NCI-H2107 (cell line): ENCODE results near the gene NAA10.

Experiments used
- DNase-seq: peaks from one replicate; lab custom pipeline; 2025; lab: John Stamatoyannopoulos, UW

The NAA10 gene

DNA sequence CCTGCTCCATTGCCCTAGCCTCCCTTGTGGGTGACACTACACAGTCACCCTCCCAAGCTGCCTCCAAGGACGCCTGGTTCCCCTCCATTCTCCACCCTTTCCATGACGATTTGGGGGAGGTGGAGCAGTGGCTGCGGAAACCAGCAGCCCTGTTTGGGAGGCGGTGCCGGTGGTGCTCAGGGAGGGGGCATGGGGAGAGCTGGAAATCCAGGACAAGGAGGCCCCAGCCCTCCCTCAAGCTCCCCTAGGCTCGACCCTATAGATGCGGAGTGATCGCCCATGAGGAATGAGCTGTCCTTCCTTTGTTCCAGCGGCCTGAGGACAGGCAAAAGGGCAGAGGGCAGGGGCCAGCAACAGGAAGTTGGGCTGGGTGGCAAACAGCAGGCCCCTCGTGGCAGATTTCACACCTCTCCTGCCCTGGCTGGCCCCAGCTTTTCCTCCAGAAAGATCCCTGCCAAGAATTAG lies 13.2 kb upstream of the NAA10 start:
- no peak for DNase-seq

DNA sequence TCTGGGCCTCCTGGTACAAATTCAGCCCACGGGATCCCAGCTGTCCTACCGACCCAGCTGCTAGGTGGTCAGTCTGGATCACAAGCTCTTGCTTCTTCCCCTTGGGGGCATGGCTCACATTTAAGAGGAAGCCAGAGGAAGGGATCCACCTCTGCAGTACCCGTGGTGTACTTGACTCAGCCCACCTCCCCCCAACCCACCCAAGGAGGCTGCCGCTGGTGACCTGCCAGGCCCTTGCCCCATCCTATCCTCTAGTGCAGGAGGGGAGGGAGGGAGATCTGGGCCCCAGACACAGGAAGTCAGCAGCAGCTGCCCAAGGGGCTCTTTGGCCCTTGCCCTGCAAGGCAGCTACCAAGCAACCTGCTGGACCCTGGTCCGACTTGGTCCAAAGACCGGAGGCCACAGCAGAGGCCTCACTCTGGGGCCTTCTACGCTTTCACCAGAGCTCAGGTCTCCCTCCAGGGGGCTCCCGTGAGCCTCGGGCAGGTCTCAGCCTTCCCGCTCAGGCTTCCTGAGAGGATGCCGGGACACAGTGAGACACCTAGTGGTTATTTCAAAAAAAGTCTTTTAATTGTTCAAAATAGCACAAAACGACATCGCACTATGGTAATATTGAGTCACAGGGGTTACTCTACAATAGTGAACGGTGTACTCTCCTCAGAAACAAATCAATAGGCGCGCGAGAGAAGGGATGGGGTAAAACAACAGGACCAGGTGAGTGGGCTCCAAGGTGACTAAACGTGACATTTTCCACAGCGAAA lies 12.4 kb upstream of the NAA10 start:
- DNase-seq: peak; percentile 56

DNA sequence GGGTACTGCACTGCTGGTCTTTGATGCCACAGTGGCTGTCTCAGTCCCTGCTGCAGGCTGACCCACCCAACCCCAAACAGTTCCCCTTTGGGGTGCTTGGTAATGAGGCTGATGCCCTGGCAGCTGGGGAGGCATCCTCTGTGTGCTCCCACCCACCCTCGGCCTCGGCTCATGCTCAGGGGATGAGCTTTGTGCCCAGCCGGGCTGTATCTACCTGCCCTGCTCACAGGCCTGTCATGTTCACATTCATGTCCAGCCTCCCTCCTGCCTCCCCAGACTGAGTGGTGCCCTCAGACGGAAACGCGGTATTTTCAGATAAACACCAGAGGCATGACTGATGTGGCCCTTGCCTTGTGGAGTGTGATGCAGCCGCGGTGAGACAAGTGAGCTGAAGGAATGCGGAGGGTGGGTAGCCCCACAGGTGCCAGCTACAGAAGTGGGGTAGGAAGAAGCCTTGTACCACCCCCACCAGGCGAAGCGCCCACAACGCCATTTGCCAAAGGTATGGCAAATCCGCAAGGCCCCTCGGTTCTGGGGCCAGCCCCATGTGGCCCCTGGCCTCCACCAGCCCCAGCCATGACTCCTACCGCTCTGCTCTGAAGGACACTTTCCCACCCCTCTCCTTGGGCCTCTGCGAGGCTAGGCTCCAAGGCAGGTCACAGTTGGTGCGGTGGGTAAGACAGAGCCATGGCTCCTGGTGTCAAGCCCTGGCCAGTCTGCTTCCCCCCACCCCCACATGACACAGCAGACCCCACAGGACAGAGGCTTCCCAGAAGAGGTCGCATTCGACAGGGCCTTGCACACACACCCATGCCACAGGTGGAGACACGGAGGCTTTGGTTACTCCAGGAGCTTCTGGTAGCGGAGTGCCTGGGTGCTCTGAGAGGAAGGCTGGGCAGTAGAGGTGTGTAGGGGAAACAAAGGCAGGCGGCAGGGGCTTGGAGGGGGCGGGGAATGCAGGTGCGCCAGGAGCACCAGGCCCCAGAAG lies 11.4 kb upstream of the NAA10 start:
- no peak for DNase-seq

DNA sequence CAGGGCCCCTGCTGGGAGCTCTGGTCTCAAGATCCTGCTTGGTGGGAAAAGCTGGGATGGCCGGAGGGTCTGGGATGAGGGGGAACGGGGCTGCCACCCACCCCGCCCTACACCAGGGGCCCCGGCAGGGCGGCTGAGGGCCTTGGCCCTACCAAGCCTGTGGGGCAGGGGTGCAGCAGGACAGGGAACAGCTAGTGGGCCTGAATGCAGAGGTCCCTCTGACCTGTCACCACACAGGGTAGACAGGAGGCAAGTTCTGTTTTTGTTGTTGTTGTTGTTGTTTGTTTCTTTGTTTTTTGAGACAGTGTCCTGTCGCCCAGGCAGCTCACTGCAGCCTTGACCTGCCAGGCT lies 9.9 kb upstream of the NAA10 start:
- no peak for DNase-seq

DNA sequence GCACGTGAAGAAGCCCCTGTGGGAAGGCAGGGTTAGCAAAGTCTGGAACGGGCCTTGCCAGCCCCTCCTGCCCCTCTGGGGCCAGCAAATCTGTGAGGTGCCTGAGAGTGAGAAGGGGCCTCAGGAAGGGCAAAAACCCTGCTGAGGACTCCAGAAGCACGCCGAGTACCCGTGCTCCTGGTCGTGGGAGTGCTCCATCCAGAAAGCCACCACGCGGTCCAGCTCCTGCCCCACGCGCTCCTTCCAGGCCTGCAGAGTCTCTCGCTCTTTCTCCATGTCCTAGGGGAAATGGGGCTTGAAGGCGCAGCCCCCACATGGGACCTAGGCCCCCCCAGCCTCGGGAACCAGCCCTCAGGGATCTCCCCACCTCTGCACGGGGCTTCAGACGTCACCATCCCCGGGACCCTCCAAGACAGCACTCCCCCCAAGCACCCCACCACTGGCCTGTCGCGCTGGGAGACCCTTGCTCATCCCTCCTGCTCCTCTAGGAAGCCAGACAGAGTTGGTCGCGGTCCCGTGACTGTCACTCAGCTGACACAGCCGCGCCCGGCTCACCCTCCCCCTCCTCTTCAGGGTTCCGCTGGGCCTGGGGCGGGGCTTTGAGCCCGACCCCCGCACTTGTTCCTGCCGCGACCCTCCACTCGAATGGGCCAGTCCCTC lies 9.4 kb upstream of the NAA10 start, which contains the start of gene RENBP:
Gene RENBP (minus strand): TSS at position 504 of the 660 bp plus-strand sequence. CDS start 33 bp downstream, at position 471.
- DNase-seq: no peak

DNA sequence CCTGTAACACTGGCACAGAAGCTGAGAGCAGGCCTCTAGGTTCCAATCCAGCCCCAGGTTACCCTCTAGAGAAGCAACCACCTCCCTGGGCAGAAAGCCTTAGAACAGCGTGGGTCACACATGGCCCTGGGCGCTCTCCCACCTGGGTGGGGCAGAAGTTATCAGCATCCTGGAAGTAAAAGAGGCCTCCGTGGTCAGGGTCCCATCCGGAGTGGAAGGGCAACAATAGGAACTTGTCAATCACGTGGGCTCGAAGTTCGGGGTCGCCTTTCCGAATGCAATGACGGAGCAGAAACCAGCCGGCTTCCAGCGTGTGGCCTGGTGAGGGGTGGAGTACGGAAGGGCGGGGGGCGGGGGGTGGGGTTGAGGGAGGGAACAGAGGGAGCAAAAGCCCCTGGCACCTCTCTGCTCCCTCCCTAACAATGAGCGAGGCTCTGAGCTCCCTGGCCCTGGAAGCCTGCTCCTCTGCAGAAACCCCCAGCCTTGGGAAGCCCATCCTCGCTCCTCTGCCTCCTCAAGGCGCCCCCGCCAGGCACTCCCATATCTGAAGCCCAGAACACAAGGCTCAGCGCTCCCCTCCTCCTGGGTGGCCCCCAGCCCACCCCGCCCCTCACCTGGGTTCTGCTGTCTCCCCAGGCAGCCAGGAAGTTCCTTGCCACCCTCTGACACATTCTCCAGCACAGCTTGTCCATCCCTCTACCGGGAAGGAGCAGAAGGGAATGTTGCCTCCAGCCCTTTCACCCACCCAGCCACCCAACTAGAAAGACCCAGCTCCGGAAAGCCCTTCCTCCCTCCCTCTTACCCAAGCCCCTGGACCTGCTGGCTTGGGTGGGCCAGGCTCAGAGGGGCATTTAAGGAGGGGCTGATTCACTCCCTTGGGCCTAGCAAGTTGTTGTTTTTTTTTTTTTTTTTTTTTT lies 6.8 kb upstream of the NAA10 start:
- no peak for DNase-seq

DNA sequence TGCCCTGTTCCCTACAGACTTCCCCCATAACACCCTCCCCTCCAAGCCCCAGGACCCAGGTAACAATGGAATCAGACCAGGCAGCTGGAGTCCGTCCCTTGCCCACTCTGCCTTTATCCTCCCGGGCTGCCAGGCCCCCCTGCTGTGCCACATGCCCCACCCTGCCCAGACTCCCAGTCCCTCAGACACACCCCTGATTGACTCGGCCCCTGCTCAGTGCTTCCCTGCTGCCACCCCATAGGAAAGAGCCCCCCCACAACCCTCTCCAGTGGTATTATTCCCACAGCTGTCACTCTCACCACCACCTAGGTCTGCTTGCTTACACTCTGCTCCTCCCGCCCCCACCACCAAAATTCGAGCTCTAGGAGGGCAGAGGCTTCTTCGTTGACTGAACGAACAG lies 4.7 kb upstream of the NAA10 start:
- no peak for DNase-seq

DNA sequence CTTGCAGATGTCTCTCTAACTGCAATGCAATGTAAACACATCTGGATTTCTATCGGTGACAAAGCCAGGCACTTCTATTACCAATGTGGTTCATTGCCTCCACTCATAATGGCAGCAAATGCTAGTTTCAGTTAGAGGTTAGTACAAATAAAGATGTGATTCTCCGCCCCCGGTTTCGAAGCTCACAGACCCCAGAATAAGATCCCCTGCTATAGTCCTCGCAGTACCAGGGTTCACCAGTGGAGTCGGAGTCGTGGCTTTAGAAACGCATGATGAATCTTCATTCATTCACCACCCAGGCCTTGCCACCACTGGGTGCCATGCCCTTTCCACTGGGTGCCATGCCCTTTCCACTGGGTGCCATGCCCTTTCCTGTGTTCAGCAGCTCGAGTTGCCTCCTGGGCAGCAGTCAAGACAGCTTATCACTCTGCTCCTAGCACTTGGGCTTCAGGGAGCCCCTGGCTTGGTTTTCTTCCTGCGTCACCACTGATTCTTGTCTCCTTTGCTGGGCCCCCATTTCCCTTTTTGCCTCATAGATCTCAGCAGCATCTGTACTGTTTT lies 3.5 kb upstream of the NAA10 start:
- DNase-seq: no peak

DNA sequence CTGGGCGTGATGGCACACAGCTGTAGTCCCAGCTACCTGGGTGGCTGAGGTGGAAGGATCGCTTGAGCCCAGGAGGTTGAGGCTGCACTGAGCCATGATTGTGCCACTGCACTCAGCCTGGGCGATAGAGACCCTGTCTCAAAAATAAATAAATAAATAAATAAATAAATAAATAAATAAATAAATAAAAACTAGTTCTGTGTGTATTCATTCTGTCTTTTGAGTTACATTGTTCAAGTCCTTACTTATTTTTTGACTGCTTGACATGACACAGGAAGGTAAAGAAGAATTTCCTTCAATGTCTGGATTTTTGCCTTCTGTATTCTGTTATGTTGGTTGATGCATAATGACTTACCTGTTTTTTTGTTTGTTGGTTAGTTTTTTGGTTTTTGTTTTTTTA lies 2.2 kb upstream of the NAA10 start:
- no peak for DNase-seq

DNA sequence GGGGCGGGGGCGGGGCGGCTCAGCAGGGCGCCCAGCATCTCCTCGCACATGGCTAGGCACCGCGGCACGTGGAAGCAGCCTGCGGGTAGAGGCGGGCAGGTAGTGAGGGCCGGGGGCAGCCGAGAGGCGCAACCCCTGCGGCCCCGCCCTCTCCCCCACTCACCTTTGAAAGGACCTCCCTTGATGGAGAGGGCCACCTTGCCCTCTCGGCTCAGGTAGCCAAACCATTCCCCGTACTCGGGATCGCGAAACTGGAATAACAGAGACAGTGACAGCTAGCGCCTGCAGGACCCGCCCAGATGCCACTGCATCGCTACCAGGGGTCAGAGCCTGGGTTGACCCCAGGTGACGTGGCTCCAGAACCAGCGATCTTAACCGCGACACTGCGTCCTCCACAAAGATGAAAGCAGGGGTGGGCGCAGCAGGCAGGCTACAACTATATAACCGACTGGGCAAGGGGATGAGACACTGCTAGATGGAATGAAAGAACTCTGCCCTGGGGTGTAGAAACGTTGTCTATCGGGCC lies 552 bp upstream of the NAA10 start:
- DNase-seq: no peak

DNA sequence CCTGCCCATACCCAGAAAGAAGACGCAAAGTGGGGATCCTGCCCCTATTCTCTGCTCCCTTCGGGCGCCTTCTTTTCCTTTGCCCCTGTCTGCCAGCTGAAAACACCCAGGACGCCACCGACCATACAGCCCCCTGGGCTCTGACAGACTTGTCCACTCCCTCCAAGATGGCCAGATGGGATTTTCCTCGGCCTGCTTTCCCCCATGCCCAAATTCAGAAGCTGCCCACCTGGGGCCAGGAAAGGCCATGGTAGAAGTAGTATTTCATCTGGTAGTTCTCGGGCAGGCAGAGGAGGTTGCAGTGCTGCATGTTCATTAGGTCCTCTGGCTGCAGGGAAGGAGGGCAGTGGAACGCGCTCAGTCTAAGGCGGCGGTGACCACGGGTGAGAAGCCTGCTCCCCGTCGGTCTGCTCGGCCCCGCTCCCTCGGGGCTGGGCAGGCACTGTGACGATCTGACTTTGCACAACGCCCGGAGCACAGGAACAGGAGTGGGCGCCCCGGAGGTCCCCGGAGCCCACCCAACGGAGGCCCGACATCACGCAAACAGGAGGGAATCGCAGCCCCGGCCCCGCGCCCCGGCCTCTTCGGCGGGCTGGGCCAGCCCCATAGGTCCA lies 582 bp downstream of the NAA10 start:
- no peak for DNase-seq

DNA sequence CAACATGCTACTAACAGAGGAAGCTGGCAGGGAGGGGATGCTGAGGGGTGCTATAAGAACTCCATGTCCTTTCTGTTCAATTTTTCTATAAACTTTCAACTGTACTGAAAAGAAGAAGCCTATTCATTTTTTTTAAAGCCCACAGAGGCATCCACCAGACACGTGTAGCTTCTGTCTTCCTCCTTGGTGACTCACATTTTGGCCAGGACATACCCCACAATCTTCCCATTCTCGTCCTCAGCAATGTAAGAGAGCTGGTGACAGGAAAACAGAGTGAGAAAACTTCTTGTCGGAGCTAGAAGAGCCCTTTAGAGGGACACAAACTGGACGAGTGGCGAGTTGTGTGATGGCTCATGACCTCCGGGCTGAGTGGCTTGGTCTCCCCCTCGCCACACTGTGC lies 1.1 kb downstream of the NAA10 start:
- DNase-seq: no peak

DNA sequence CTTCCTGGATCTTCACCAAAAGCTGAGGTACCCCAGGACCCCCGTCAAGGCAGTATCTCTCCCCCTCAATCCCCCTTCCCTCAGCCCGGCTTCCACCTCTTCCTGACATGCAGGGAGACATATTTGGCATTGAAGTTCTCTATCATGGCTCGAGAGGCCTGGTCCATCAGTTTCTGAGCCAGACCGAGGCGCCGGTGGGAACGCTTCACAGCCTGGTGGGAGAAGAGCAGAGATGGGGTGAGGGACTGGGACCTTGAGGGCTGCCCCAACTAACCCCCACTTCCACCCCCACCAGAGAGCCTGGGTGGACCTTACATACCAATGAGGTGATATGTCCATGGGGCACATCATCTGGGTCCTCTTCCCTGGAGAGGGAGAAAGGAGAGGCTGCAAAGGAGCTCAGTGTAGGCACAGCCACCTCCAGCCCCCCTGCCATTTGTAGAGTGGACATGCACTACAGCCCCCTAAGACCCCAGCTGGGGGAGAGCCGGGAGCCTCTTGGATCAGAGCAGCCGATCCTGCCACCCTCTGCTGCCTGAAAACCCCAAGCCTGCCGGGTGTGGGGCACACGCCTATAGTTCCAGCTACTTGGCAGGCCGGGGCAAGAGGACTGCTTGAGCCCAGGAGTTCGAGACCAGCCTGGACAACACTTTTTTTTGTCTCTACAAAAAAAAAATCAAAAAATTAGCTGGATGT lies 2.5 kb downstream of the NAA10 start:
- DNase-seq: no peak

DNA sequence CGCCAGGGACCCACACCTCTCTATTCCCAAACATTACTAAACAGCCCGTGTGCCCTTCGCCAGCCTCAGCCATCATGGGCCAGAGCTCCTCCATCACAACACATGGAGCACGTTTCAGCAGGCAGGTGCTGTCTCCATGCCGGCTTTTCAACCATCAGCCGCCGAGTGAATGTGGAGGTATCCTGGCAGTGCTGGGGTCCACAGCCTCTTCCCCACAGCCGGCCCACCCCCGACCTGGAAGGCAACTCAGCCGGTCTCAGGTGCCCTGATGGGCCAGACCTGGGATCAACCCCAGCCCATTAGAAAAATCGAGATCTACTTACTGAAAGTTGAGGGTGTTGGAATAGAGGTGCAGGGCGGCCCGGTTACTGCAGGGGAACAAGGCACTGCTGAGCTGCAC lies 3.1 kb downstream of the NAA10 start:
- DNase-seq: no peak

DNA sequence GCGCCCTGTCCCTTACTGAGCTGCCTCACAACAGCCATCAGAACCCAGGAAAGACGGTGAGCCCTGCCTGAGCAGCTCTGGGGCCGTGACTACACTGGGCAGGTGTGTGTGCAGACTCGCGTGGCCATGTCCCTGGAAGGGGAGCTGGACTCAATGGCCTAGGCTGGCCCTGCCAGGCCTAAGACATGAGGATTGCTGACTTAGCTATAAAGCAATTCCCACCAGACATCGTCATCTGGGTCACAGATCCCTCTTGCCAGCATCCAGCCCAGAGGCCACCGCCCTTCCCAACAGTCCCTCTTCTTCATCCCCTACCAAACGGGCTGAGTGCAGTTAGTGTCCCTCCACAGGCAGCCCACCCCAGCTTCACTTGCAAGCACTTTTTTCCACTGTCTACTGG lies 3.7 kb downstream of the NAA10 start:
- no peak for DNase-seq

DNA sequence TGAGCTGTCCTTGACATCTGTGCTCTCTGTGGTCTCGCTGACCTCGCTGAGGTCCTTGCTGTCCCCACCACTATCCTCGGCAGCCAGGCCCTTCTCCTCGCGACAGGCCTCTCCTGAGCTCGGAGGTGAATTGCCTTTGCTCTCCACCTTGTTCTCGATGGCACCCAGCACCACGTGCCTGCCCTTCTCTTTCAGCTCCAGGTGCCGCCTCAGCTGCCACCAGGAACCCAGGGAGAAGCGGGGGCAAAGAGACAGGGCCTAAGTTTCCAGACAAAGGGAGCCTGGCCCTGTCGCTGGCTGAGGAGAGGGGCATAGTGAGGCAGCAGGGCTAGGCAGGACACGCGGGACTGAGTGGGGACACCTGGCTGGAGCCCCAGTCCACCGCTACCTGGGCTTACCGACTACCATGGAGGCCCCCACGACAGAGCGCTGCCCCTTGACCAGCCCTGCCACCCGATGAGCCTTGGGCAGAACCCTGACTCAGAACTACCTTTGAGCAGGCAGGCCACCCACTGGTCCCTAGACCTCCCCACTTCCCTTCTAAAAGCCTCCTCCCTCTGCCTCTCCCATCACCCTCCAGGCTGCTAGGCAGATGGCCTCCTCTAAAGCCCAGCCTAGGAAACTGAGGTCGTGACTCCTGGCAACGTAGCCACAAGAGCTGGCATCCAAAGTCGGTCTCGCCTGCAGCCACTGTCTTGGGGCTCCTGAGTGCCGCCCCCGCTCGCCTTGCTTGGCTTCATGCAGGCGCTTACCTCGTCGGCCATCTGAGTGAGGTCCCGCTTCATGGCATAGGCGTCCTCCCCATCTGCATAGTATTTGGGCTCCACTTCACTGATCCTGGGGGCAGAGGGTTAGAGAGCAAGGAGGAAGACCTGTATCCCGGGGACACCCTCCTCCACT lies 4.6 kb downstream of the NAA10 start:
- no peak for DNase-seq

DNA sequence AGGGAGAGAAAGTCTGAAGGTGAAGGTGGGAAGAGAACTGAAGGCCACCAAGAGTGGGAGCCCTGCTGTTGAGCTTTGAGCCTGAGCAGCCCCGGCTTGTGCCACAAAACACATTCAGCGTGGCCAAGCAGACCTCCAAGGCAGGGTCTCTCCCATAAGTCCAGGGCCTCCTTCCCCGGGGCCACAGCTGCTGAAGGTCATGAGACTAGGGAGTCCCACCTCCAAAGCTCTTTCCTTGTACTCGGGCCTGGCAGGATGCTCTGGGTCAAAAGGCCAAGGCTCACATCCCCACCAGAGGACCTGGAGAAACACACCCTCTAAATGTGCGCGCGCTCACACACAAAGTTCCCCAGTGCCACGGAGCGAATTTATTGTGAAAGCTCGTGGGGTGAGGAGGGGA lies 5.3 kb downstream of the NAA10 start:
- DNase-seq: no peak

DNA sequence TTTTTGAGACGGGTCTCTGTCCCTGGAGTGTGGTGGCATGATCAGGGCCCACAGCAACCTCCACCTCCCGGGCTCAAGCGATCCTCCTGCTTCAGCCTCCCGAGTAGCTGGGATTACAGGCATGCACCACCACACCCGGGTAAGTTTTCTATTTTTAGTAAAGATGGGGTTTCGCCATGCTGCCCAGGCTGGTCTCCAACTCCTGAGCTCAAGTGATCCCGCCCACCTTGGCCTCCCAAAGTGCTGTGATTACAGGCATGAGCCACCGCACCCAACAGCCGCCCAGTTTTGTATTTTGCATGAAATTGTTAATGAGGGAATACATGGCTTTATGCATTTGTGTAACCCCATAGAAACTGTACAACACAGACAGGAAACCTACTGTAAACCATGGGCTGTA lies 6.0 kb downstream of the NAA10 start:
- no peak for DNase-seq
